Stimulated activated CD8-positive, alpha-beta memory T cell treated with anti-CD3 and anti-CD28 coated beads, Interleukin-4, amount 100 ng/mL, for 48 hours (primary cell): Measurements from ENCODE around the gene TMEM123.
A peak's percentile ranks its signal among the peaks of the same experiment; 100 is the strongest.
"Not testable (repeated sequence)": the region's sequence is repeated elsewhere in the genome, so short reads cannot be mapped to it uniquely, and the experiment has no call there.

Experiments
- DNase-seq: peaks from one replicate; pipeline ENCODE4 v3.0.0-alpha.2; 2020

Gene TMEM123

GRCh38 chr11:102447941-102448868 is 4.4 kb downstream of the TMEM123 start:
- DNase-seq: no peak

- no peak for DNase-seq
Measured at GRCh38 chr11:102447193-102447592, 5.4 kb downstream of the TMEM123 start.

- no peak for DNase-seq
Measured at GRCh38 chr11:102446606-102447005, 6.0 kb downstream of the TMEM123 start.

- not testable (repeated sequence) for DNase-seq
Measured at GRCh38 chr11:102444693-102445092, 7.9 kb downstream of the TMEM123 start.

GRCh38 chr11:102444142-102444541 is 8.4 kb downstream of the TMEM123 start:
- not testable (repeated sequence) for DNase-seq

GRCh38 chr11:102439063-102439363 is 13.6 kb downstream of the TMEM123 start:
- DNase-seq: not testable (repeated sequence)

GRCh38 chr11:102438311-102439062 is 14.1 kb downstream of the TMEM123 start:
- DNase-seq: peak; percentile 53

GRCh38 chr11:102437727-102438126 is 14.8 kb downstream of the TMEM123 start:
- no peak for DNase-seq

GRCh38 chr11:102436976-102437375 is 15.6 kb downstream of the TMEM123 start:
- no peak for DNase-seq

- DNase-seq: no peak
Measured at GRCh38 chr11:102436561-102436960, 16.0 kb downstream of the TMEM123 start.

- DNase-seq: no peak
Measured at GRCh38 chr11:102435688-102436087, 16.9 kb downstream of the TMEM123 start.

GRCh38 chr11:102433571-102433970 is 19.0 kb downstream of the TMEM123 start:
- not testable (repeated sequence) for DNase-seq

- DNase-seq: not testable (repeated sequence)
Measured at GRCh38 chr11:102432560-102432959, 20.0 kb downstream of the TMEM123 start.

GRCh38 chr11:102431404-102431803 is 21.2 kb downstream of the TMEM123 start:
- no peak for DNase-seq

GRCh38 chr11:102430158-102430836 is 22.3 kb downstream of the TMEM123 start:
- DNase-seq: no peak

- no peak for DNase-seq
Measured at GRCh38 chr11:102429691-102430090, 22.9 kb downstream of the TMEM123 start.

- no peak for DNase-seq
Measured at GRCh38 chr11:102429226-102429625, 23.3 kb downstream of the TMEM123 start.

- no peak for DNase-seq
Measured at GRCh38 chr11:102428696-102429095, 23.9 kb downstream of the TMEM123 start.

- no peak for DNase-seq
Measured at GRCh38 chr11:102427068-102427467, 25.5 kb downstream of the TMEM123 start.

GRCh38 chr11:102426570-102426969 is 26.0 kb downstream of the TMEM123 start:
- DNase-seq: no peak

- DNase-seq: no peak
Measured at GRCh38 chr11:102426000-102426399, 26.6 kb downstream of the TMEM123 start.

GRCh38 chr11:102423936-102424335 is 28.6 kb downstream of the TMEM123 start:
- no peak for DNase-seq
